ENCODE results near the gene NDUFV2. TPM values are rescaled to one million over a fixed set of nuclear protein-coding genes. Genes with fewer than 3 reads are reported as not detected.
"Not testable (repeated sequence)": the region's sequence is repeated elsewhere in the genome, so short reads cannot be mapped to it uniquely, and the experiment has no call there.

NDUFV2 gene
- total RNA-seq, 1 experiment from 2014 or later = 215 TPM

- H3K27me3 ChIP-seq (ENCODE audit: insufficient read depth, low read depth); intact Hi-C loops (cut with micrococcal nuclease; ENCODE audit: unreplicated experiment); H3K4me3 ChIP-seq; H4K20me1 ChIP-seq (ENCODE audit: insufficient read depth); BruUV-seq (replicated peaks); H3K4me1 ChIP-seq (replicated peaks; ENCODE audit: insufficient read depth); H3K27ac ChIP-seq; H2AFZ ChIP-seq; H3K4me2 ChIP-seq; DNase-seq; H3F3A ChIP-seq (ENCODE audit: insufficient read depth, low read depth); H3K9me2 ChIP-seq (ENCODE audit: insufficient read depth); H3K36me3 ChIP-seq (ENCODE audit: low read depth); H3K9me3 ChIP-seq (ENCODE audit: insufficient read depth, low read depth): not testable (repeated sequence)
- CTCF ChIA-PET = interaction anchor here (0.5 kb wide), 1 partner anchor 36 kb away, joined by 4 read pairs; no protein-coding TSS in a partner anchor
- POLR2A ChIA-PET (ENCODE audit: unreplicated experiment) = interaction anchor here (0.6 kb wide), 1 partner anchor 12 kb away, joined by 4 read pairs; no protein-coding TSS in a partner anchor
- peaks cover 11% of the 10 kb centered on the region for H3K79me2 ChIP-seq (ENCODE audit: low read depth)
These were observed 69.4 kb downstream of the NDUFV2 start for GRCh38 chr18:9171919-9172318.

- BruUV-seq (replicated peaks) = no TSS peak
- TF ChIP-seq CTCF (conservative IDR thresholded peaks at IDR 0.05) (no peak), EZH2 (IDR thresholded peaks at IDR 0.05; ENCODE audit: low read depth) (no peak)
- Histone ChIP-seq H3K9me3 (ENCODE audit: insufficient read depth, low read depth) (peaks cover 5% of the 10 kb centered on the region; the same call in 1 of the 2 replicates), H3K4me2 (no peak overlapping the region), H3K4me1 (replicated peaks; ENCODE audit: insufficient read depth) (no peaks in the 10 kb centered on the region), H3K27ac (no peak overlapping the region), H3F3A (ENCODE audit: insufficient read depth, low read depth) (no peaks in the 10 kb centered on the region), H3K9me2 (ENCODE audit: insufficient read depth) (no peaks in the 10 kb centered on the region), H3K36me3 (ENCODE audit: low read depth) (no peaks in the 10 kb centered on the region), H2AFZ (no peak overlapping the region), H4K20me1 (ENCODE audit: insufficient read depth) (no peaks in the 10 kb centered on the region), H3K4me3 (no peak overlapping the region), H3K79me2 (ENCODE audit: low read depth) (peaks cover 11% of the 10 kb centered on the region), H3K27me3 (ENCODE audit: insufficient read depth, low read depth) (no peaks in the 10 kb centered on the region)
- intact Hi-C loops (cut with micrococcal nuclease; ENCODE audit: unreplicated experiment) = no loop called here
- DNase-seq = no peak
- ChIA-PET POLR2A (ENCODE audit: unreplicated experiment) (no interaction called here), CTCF (no interaction called here)
These were observed 70.1 kb downstream of the NDUFV2 start for GRCh38 chr18:9172506-9173127.

- POLR2A ChIA-PET (ENCODE audit: unreplicated experiment) = no interaction called here
- no TSS peak for BruUV-seq (replicated peaks)
- CTCF ChIA-PET = no interaction called here
- Histone ChIP-seq H3F3A (ENCODE audit: insufficient read depth, low read depth) (no peaks in the 10 kb centered on the region), H3K4me3 (no peak overlapping the region), H3K27me3 (ENCODE audit: insufficient read depth, low read depth) (no peaks in the 10 kb centered on the region), H3K9me2 (ENCODE audit: insufficient read depth) (no peaks in the 10 kb centered on the region), H3K4me1 (replicated peaks; ENCODE audit: insufficient read depth) (no peaks in the 10 kb centered on the region), H4K20me1 (ENCODE audit: insufficient read depth) (0 out of 2 replicates have a peak, but pooled peaks cover 6% of the 10 kb centered on the region), H3K79me2 (ENCODE audit: low read depth) (peaks cover 12% of the 10 kb centered on the region), H3K27ac (no peak overlapping the region), H3K4me2 (no peak overlapping the region), H3K9me3 (ENCODE audit: insufficient read depth, low read depth) (peaks cover 5% of the 10 kb centered on the region; the same call in 1 of the 2 replicates), H2AFZ (no peak overlapping the region), H3K36me3 (ENCODE audit: low read depth) (no peaks in the 10 kb centered on the region)
- DNase-seq = no peak
- no peak for TF ChIP-seq CTCF (conservative IDR thresholded peaks at IDR 0.05)
- TF ChIP-seq EZH2 (IDR thresholded peaks at IDR 0.05; ENCODE audit: low read depth) = no peak
- intact Hi-C loops (cut with micrococcal nuclease; ENCODE audit: unreplicated experiment) = no loop called here
These were observed 71.3 kb downstream of the NDUFV2 start for GRCh38 chr18:9173770-9174233.

Measured in PC-9 (cell line).